Activated CD4-positive, alpha-beta T cell treated with anti-CD3 and anti-CD28 coated beads, Interleukin-2, amount 50 U/mL, for 1 hour (primary cell): ENCODE results near the gene ANKRD11.

Source experiments
- DNase-seq: peaks from one replicate; pipeline ENCODE4 v3.0.0-alpha.2; 2020

ANKRD11 gene

DNA sequence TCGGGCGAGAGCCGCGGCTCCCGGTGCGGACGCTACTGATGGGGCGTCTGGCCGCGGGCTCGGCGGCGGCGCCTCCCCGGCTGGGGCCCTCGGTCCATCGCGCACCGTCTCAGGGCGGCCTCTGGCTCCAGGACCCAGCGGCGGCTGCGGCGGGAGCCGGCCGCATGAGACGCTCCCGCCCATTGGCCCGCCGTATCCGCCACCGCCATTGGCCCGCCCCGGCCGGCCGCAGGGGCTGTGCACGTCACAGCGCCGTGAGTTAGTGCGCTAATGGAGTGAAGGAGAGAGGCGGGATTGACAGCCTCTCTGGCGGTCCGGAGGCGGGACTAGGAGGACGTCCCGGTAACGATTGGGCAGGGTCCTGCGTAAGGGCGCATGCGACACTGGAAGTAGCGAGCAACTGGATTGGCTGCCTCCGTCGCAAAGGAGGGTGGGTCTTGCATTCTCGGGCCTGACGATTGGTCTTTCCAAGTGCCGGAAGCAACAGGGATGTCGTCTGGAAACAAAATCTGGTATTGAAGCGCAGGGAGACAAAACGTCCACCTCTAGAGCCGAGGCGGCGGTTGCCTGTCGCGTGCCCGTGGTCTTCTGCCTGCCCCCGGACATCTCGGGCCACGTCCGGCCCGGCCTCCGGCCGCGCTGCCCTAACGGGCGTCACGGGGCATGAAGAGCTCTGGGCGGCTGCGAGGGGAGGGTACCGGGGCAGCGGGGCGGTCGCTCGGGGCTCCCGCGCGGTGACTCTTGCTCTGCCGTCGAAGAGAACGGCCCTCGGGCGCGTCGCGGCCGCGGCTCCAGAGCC lies at the start of gene ANKRD11:
Gene ANKRD11 (minus strand): TSS at position 123 of the 799 bp plus-strand sequence. CDS start 173,542 bp downstream, outside the sequence.
- peak; percentile 96 for DNase-seq

DNA sequence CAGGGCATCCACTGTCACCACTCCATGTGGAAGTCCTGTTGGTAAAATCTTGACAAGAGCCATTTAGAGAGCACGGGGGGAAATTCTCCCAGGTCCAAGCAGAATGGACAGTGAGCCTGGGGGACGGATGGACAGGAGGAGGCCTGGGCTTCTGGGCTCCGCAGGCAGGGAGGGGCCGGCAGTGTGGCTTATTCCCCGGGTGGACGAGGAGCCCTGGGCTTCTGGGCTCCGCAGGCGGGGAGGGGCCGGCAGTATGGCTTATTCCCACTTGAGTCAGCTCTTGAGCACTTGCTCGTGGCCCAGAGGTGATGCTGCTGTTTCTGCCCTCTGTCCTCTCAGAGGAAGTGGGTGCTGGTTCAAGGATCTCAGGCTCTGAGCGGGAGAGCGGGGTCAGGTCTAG lies 47.9 kb upstream of the ANKRD11 start:
- DNase-seq = no peak

DNA sequence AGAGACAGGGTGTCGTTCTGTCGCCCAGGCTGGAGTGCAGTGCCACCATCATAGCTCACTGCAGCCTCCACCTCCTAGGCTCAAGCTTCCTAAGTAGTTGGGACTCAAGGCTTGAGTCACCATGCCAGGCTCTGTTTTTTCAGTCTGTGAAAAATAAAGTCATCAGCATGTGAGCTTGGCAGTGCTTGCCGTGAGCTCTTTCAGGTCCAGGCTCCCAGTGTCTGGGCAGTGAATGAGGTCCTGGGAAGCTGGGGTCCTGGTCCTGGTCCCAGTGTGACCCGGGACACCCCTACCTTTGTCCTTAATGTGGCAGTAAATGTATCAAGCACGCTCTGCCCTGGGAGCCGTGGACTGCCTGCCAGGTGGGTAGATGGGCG lies 47.2 kb upstream of the ANKRD11 start:
- DNase-seq = no peak

DNA sequence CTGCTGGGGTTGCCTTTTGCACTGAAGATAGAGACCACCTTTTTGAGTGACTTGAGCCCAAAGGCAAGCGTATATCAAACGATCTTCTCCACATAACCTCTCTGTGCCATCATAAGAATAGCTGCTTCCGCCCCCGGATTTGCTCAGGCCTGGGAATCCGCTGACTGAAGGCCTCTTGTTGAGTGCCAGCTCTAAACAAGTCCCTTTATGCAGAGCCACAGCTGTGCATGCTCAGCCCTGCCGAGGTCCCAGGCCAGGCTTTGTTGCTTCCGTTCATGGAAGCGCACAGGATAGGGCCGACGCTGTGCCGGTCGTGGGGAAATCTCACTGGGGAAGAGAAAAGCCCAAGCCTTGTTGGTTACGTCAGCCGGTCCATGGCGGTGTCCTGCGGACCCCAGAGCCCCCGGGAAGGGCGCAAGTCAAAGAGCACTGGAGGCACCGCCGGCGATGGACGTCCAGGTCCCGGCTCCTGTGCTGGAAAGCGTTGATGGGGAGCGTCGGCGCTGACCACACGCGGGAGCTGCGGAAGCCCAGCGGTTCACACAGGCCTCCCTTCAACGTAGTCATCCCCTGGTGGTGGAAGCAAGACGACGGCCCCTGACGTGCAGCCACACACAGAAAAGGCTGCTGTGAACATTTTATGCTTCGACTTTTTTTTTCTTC lies 46.7 kb upstream of the ANKRD11 start:
- DNase-seq = no peak

DNA sequence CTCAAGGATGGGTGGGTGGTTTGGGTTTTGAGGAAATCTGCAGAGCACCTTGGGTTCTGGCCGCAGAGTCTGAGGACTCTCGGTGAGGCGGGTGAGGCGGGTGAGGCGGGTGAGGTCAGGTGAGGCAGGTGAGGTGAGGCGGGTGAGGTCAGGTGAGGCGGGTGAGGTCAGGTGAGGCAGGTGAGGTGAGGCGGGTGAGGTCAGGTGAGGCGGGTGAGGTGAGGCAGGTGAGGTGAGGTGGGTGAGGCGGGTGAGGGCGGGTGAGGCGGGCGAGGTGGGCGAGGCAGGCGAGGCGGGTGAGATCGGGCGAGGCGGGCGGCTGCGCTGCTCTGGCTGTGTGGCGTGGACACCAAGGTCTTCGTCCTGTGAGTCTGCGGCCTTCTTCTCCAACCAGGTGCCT lies 46.0 kb upstream of the ANKRD11 start:
- no peak for DNase-seq

DNA sequence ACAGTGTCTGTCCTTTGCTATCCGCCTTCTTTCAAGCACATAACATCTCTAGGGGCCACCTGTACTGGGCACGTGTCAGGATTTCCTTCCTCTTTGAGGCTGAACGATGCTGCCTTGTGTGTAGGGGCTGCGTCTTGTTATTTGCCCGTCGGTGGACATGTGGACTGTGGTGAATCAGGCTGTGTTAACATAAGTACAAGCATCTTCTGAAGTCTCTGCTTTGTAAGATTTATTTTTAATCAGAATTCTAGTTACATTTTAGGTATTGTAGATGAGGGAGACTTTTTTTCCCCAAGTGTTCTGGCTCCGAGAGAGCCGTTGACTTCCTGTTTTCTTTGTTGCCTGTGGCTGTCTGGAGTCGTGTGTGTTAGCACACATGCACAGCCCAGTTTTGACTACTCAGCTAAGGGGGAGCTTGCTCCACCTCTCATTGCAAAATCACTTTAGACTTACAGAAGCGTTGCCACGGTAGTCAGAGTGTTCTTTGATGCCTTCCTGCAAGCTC lies 43.9 kb upstream of the ANKRD11 start:
- DNase-seq = peak; percentile 40

DNA sequence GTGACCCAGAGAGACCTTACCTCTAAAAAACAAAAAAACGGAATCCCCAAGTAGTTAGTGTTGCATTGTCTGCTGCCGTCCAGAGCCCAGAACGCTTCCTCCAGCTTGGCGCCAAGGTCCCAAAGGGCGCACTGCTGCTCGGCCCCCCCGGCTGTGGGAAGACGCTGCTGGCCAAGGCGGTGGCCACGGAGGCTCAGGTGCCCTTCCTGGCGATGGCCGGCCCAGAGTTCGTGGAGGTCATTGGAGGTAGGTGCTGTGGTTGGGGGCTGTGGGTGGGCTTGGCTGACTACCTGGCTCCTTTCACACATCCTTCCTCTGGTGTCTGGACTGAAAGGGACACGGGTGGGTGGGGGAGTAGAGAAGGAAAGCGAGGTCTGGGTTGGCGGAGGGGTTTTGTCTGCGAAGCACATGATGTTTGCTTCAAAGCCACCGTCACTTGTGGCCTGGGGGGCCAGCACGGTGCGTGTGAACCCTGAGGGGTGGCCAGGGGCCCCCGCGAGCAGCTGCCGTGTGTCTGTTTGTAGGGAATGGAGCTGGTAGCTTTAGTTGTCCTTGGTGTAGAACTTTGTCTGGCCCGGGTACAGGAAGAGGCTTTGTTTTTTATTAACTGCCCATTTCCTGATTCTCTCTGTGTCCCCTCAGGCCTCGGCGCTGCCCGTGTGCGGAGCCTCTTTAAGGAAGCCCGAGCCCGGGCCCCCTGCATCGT lies 41.6 kb upstream of the ANKRD11 start:
- no peak for DNase-seq

DNA sequence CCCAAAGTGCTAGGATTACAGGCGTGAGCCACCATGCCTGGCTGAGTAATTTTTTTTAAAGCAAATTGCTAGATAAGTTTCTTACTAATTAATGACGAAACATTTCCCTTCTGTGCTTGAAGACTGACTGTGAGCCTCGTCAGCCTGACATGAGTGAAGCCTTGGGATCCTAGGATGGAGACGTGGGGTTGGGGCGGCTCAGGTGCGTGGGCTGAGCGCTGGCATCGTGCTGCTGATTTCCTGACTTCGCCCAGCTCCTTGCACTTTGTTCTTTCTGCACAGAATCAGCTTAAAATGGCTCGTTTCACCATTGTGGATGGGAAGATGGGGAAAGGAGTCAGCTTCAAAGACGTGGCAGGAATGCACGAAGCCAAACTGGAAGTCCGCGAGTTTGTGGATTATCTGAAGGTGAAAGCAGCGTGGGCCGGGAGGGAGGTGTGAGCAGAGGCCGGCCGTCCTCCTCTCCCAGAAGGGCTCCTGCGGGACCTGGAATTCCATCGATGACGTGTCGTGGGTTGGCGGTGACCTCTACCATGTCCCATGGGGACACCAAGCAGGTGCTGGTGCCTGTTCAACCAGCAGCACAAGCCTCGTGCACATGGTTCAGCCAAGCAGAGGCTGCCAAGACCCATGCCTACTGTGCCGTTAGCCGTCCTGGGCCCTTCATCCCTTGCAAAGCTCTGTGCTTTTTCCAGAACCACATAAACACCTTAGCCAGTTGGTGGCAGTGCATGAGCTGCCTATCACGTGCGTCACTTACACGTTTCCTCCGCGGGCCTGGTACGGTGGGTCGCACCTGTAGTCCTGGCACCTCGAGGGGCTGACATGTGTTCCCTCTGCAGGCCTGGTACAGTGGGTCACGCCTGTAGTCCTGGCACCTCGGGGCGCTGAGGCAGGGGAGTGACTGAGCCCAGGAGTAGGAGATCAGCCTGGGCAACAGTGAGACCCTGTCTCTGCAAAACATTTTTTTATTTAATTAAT lies 40.3 kb upstream of the ANKRD11 start:
- no peak for DNase-seq

DNA sequence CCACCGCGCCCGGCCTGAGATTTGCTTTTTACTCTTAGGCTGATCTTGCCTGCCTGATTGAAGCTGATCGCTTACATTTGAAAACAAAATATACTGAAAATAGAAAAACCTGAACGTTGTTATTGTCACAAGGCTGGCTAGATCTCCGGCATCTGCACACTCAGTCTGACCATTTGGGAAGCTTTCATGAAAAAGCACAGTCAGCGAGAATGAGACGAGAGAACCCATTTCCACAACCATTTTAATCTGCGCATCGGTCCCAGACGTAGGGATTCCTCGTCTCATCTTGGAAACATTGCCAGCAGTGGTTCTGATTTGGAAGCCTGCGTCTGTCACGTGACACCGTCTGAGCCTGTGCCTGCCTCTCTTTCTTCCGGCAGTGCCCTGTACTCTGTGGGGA lies 38.7 kb upstream of the ANKRD11 start:
- no peak for DNase-seq

DNA sequence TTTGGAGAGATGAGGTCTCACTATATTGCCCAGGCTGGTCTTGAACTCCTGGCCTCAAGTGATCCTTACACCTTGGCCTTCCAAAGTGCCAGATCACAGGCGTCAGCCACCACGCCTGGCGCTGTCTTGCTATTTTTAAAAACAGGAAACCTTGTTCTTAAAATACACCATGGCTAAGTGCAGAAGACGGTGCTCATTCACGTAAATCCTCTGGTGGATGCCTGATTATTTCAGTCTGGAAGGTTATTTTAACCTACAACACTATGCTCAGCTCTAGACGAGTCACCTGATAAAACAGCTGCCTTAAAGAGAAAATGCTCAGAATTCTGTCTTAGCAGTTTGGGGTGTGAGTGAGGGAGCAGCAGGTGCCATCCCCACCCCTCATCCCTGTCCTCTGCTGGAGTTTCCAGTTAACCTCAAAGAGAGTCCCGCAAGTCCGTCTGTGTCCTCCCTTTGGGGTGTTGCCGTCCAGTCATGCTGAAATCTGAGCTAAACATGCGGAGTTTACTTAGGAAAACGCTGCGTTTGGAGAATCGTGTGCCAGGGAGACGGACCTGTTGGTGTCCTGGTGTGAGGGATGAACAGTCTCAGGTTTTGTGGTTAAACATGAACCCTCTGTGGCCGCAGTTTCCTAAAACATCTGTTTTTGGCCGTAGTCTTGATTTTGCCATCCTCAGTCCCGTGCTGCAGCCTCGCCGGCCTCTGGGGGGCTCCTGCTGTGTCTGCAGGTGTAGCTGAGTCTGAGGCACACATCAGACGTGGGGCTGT lies 35.0 kb upstream of the ANKRD11 start:
- no peak for DNase-seq

DNA sequence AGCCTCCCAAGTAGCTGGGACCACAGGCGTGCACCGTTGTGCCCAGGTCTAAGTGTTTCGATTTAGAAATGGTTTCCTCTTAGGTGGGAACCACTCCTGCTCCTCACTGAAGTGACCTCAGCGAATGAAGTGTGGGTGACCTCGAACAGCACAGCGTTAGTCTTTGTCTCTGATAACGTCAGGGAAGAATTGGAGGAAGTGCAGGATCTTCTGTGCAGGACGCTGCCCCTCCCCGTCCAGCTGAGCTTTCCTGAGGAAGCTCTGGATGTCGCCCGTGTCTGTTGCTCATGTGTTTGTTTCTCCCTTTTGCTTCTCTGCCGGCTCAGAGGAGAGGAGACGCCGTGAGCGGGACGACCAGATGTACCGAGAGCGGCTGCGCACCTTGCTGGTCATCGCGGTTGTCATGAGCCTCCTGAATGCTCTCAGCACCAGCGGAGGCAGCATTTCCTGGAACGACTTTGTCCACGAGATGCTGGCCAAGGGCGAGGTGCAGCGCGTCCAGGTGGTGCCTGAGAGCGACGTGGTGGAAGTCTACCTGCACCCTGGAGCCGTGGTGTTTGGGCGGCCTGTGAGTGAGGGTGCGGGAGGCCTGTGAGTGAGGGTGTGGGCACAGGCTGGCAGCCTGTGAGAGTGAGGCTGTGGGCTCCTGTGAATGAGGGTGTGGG lies 33.5 kb upstream of the ANKRD11 start:
- DNase-seq = no peak

DNA sequence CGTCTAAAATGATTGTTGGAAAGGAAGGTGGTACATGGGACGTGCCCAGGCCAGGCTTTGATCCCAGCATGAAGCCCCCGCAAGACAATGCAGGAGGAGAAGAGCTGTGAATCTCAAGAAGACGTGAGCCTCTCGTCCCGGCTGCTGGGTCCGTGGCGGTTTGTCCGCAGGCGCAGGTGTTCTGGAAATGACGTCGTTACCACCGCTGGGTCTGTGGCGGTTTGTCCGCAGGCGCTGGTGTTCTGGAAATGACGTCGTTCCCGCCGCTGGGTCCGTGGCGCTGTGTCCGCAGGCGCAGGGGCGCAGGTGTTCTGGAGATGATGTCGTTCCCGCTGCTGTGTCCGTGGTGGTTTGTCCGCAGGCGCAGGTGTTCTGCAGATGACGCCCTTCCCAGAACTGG lies 31.9 kb upstream of the ANKRD11 start:
- DNase-seq = no peak

DNA sequence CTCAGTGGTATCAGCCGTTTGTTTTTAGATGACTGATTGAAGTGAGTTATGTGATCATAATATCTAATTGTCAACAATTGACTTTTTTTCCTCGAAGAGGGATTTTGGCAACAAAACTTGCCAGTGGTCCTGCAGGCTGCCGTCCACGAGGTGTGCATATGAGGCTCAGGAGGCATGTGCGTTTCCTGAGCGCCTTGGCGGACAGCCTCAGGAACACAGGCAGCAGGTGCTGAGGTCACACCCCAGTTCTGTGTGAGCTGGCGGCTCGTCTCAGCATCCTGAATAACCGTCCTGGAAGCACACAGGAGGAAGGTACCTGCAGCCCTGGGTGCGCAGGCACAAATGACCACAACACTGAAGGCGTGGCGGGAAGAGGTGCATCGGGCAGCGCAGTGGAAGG lies 29.5 kb upstream of the ANKRD11 start:
- DNase-seq = no peak

DNA sequence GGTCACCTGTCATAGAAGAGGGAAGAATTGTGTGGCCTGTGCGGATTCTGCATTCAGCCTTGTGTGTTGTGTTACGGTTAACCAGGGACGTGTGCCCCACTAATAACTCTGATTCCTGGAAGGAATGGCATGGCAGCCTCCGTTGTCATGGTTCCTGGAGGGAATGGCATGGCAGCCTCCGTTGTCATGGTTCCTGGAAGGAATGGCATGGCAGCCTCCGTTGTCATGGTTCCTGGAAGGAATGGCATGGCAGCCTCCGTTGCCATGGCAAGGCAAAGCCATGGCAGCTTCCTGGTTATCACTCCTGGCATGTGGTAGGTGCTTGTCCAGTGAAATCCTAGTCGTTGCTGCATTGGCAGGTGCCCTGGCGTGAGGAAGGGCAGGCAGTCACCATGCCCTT lies 26.8 kb upstream of the ANKRD11 start:
- DNase-seq = no peak

DNA sequence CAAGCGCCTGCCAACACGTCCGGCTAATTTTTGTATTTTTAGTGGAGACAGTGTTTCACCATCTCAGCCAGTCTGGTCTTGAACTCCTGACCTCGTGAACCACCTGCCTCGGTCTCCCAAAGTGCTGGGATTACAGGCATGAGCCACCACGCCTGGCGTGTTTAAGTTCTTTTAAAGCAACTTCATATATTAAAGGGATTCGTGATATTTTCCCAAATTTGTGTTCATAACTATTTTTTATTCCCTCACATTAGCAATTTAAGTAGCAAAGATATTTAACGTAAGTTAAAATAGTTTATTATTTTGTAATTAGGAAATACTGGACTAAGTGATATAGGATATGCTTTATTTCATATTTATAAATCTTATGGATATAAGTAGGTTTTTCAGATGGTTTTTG lies 22.1 kb upstream of the ANKRD11 start:
- no peak for DNase-seq

DNA sequence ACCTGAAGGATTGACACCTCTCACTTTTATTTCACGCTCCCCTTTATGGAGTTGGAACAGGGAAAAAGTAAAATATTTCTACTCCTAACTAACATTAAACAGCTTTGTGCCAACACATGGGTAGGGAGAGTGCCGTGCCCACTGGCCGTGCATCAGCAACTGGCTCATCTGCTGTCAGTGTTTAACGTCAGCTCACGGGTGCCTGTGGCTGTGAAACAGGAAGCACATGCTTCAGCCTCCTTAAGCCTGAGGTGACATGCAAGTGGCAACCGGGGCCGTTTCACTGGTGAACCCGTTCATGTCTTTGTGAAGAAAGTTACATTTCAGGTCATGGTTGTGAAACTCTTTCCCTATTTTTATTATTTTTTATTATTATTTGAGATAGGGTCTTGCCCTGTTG lies 21.0 kb upstream of the ANKRD11 start:
- DNase-seq = no peak

DNA sequence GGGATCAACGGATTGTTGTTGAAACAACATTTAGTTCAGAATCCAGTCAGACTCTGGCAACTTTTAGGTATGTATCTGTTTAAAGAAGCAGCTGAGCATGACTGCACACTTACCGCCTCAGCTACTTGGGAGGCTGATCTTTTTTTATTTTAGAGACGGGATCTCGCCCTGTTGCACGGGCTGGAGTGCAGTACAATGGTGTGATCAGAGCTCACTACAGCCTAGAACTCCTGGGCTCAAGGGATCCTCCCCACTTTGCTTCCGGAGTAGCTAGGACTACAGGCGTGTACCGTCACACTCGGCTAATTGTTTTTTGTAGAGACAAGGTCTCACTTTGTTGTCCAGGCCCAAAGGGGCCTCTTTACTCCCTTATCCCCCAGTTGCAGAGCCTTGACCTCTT lies 20.2 kb upstream of the ANKRD11 start:
- no peak for DNase-seq

DNA sequence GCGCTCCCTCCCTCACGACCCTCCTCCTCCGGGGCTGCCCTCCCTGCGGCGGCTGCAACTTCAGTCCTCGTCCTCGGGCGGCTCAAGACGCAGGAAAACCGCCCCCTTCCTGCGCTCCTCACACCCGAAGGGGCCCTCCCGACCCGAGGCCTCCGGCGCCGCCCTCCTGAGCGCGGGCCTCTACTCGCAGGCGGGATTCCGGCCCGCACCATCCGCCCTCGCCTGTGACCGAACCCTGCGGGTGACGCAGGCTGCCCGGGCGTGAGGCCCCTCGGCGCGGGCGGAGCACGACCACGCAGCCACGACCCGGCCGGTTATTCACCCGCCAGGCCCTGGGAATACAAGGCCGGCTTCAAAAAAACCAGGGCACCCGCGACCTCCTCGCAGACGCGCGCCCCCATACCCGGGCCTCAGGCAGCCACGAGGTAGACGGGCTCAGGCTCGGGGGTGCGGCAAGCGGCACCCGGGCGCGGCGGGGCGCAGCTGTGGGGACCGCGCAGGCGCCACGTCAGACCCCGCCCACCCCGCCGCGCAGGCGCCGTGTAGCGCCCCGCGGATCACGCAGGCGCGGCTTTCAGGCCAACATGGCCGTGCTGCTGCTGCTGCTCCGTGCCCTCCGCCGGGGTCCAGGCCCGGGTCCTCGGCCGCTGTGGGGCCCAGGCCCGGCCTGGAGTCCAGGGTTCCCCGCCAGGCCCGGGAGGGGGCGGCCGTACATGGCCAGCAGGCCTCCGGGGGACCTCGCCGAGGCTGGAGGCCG lies 17.7 kb upstream of the ANKRD11 start, which contains the start of gene SPG7:
Gene SPG7 (plus strand): TSS at position 570 of the 757 bp plus-strand sequence. CDS start 15 bp downstream, at position 585.
- DNase-seq = peak; percentile 88

DNA sequence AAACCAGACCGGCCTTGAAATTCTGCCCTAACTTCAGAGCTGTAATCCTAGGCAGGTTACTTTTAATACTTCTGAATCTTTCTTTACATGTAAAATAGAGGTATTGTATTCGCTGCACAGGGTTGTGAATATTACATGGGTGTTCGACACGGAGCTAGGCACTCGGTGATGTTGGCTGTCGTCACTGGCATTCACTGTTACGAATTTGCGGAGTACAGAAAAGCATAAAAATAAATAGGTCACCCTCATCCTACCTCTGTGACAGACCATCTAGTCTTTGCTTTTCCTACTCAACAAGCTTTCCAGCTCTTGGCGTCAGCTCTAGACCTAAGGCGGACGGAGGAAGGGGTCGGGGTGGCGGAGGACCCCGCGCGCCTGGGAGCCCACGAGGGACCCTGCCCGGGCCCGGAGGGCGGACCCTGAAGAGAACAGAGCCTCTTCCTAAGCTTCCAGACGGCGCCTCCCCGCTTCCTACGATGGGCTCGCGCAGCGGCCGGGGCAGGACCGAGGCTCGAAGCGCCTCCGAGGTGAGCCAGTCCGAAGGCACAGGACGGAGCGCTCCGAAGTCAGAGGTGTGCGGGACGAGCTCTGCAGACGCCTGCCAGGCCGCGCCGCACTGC lies 17.0 kb upstream of the ANKRD11 start:
- no peak for DNase-seq

DNA sequence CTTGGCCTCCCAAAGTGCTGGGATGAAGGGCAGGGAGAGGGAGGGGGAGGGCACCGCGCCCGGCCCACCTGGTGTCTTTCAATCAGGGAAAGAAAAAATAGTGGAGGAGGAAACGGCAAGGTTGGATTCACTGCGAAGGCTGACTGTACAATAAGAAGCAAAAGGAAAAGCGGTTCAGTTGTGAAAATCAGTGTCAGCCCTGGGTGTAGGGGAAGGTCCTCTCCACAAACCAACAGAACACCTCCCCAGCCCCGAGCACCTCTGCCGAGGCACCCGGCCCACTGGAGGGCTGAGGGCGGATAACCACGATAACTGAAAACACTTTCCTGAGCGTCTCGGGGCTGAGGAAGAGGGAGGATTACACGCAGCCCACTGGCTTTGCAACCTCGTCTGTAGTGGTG lies 16.4 kb upstream of the ANKRD11 start:
- DNase-seq = peak; percentile 21
